A549 (cell line): ENCODE data around the gene TMEM44. TPM values are rescaled to one million over a fixed set of nuclear protein-coding genes. Genes with fewer than 3 reads are reported as not detected.
A peak's percentile ranks its signal among the peaks of the same experiment; 100 is the strongest.

Source experiments
- ATAC-seq, 2 experiments: fragments of 200-7000 bp in 1 of 2; fragments of >200 bp in 1 of 2; cut with Nextera tagmentation in 1 of 2; cut with Tn5 transposase in 1 of 2; 3 replicates each; pipeline versions ENCODE4 v1.8.0 to v1.9.1; 2018 to 2020; ENCODE audit warnings: mild to moderate bottlenecking in 1 of 2, moderate library complexity in 1 of 2
- CTCF ChIA-PET: fragments of 300-600 bp; sonication (Branson Sonifier 250); formaldehyde crosslinking; extraction: SDS; loops from one replicate; lab custom pipeline; 2021; ENCODE audit warnings: antibody characterized with exemption, inconsistent platforms; lab: Yijun Ruan, JAX
- POLR2A ChIA-PET: fragments of 350-600 bp; formaldehyde crosslinking; extraction: SDS; loops from one replicate; lab custom pipeline; 2021; ENCODE audit warnings: antibody characterized with exemption, inconsistent platforms; lab: Yijun Ruan, JAX
- DNase-seq, 2 experiments: peaks; one replicate each; pipeline versions ENCODE4 v3.0.0 to v3.0.0-alpha.2; 2011 to 2016; ENCODE audit warnings: low read depth in 1 of 2, low spot score in 1 of 2
- FAIRE-seq: peaks from 2 replicates; lab custom pipeline; 2011; peaks lifted over from hg19 to GRCh38; lab: Jason Lieb, UNC
- H3K27ac ChIP-seq, 2 experiments: fragments of >200 bp; sonication (Bioruptor Twin); formaldehyde crosslinking; 3 replicates each; pipeline ENCODE4 v1.5.1; 2016 to 2017
- H3K4me1 ChIP-seq: fragments of >200 bp; sonication (Bioruptor Twin); formaldehyde crosslinking; 3 replicates; pipeline ENCODE4 v1.6.1; 2016
- H3K4me2 ChIP-seq: fragments of >200 bp; sonication (Bioruptor Twin); formaldehyde crosslinking; 3 replicates; pipeline ENCODE4 v1.6.1; 2016
- H3K4me3 ChIP-seq: fragments of >200 bp; sonication (Bioruptor Twin); formaldehyde crosslinking; 3 replicates; pipeline ENCODE4 v1.5.1; 2016
- H3K9me3 ChIP-seq: fragments of >200 bp; sonication (Bioruptor Twin); formaldehyde crosslinking; 3 replicates; pipeline ENCODE4 v1.6.1; 2016
- ATOH8 ChIP-seq: fragments of 250-450 bp; sonication (Bioruptor Pico); IDR thresholded peaks from 2 replicates; pipeline ENCODE4 v1.5.0; 2020; ENCODE audit warnings: low read depth, mild to moderate bottlenecking, moderate library complexity
- BCL3 ChIP-seq: fragments of >200 bp; sonication (Bioruptor Twin); formaldehyde crosslinking; IDR thresholded peaks from 3 replicates; pipeline ENCODE4 v1.6.1; 2016
- BHLHE40 ChIP-seq: IDR thresholded peaks from 2 replicates; pipeline ENCODE4 v1.6.1; 2012; ENCODE audit warnings: low read depth, low read length, inconsistent platforms
- FOSL2 ChIP-seq, 2 experiments: fragments of 450-650 bp in 1 of 2; fragments of >200 bp in 1 of 2; sonication (Bioruptor Twin) in 1 of 2; formaldehyde crosslinking; IDR thresholded peaks; 2 replicates each; pipeline versions ENCODE4 v1.5.0 to v1.6.1; 2016 to 2020; ENCODE audit warnings: mild to moderate bottlenecking in 1 of 2, moderate library complexity in 1 of 2
- HES2 ChIP-seq: fragments of >200 bp; sonication (Bioruptor Twin); formaldehyde crosslinking; IDR thresholded peaks from 2 replicates; pipeline ENCODE4 v1.6.1; 2016
- HEYL ChIP-seq: fragments of 250-450 bp; sonication (Bioruptor Pico); IDR thresholded peaks from 2 replicates; pipeline ENCODE4 v1.8.0; 2021; ENCODE audit warnings: mild to moderate bottlenecking, moderate library complexity
- HMGXB4 ChIP-seq: fragments of 250-450 bp; sonication (Bioruptor Pico); IDR thresholded peaks from 2 replicates; pipeline ENCODE4 v1.5.0; 2021; ENCODE audit warnings: mild to moderate bottlenecking, moderate library complexity, borderline replicate concordance
- HOXB5 ChIP-seq: fragments of 250-450 bp; sonication (Bioruptor Pico); IDR thresholded peaks from 2 replicates; pipeline ENCODE4 v1.5.0; 2020; ENCODE audit warnings: mild to moderate bottlenecking, moderate library complexity
- KDM5A ChIP-seq: fragments of 200-600 bp; sonication (generic); IDR thresholded peaks from 2 replicates; pipeline ENCODE4 v1.6.1; 2016; ENCODE audit warnings: antibody characterized with exemption, mild to moderate bottlenecking
- NR3C1 ChIP-seq: fragments of >200 bp; sonication (Bioruptor Twin); formaldehyde crosslinking; IDR thresholded peaks from 3 replicates; pipeline ENCODE4 v1.6.1; 2017
- PBX3 ChIP-seq: IDR thresholded peaks from 2 replicates; pipeline ENCODE4 v1.6.1; 2012
- RFX5 ChIP-seq: fragments of 450-650 bp; IDR thresholded peaks from 2 replicates; pipeline ENCODE4 v1.7.1; 2014; ENCODE audit warnings: antibody characterized with exemption, mild to moderate bottlenecking, moderate library complexity
- USF2 ChIP-seq: fragments of 450-650 bp; IDR thresholded peaks from 2 replicates; pipeline ENCODE4 v1.6.1; 2014; ENCODE audit warnings: antibody characterized with exemption
- ZSCAN20 ChIP-seq: fragments of 250-450 bp; sonication (Bioruptor Pico); IDR thresholded peaks from 2 replicates; pipeline ENCODE4 v1.8.0; 2022; ENCODE audit warnings: mild to moderate bottlenecking, moderate library complexity
- WGBS: methylation state at CpG from one replicate; pipeline ENCODE4 v1.1.6; 2017; ENCODE audit errors: missing lambda C conversion rate; 5-methylcytosine and 5-hydroxymethylcytosine counted together
- polyA plus RNA-seq, 4 experiments: library from polyadenylated mRNA; depleted of rRNA in 3 of 4; stranded (reverse); fragments of >200 nt; fragmentation: RNase III in 1 of 4; extraction: RNeasy Plus Mini Kit Qiagen cat#74134 plus additional on column Dnase treatment in 1 of 4; gene quantifications; 2 replicates in 3 of 4; 3 replicates in 1 of 4; pipeline ENCODE4 v1.2.3, GENCODE V29; 2011 to 2017

TMEM44 gene
- polyA plus RNA-seq, 2 of the 4 experiments (the other 2 are of a cell fraction) = 16.0 to 17.0 TPM

- TF ChIP-seq USF2 (no peak), BCL3 (no peak), PBX3 (no peak), HES2 (no peak)
Measured at GRCh38 chr3:194640829-194641228, 7.6 kb upstream of the TMEM44 start (continued).

- Histone ChIP-seq H3K27ac (no peak overlapping the region), H3K9me3 (no peaks in the 10 kb centered on the region), H3K4me2 (no peak overlapping the region), H3K4me1 (no peaks in the 10 kb centered on the region)
- ATAC-seq (0 out of 6 replicates have a peak, but pooled peaks of 1 of the 2 experiments have one; percentile 11), FAIRE-seq (no peak)
- CTCF ChIA-PET = interaction anchor here (0.7 to 1.5 kb wide), 2 partner anchors 25 to 153 kb away, joined by 3 read pairs; no protein-coding TSS in a partner anchor
- 91% methylated on average over 10 of the region's 10 CpGs for WGBS
- no peak for TF ChIP-seq ATOH8 (CRISPR knock-in tag)
- TF ChIP-seq RFX5 = no peak
- TF ChIP-seq HEYL (CRISPR knock-in tag) = no peak
- no peak for TF ChIP-seq FOSL2 (IDR thresholded peaks at IDR 0.05)
- TF ChIP-seq FOSL2 (CRISPR knock-in tag; IDR thresholded peaks at IDR 0.05) = no peak
- TF ChIP-seq HES2 = no peak
- TF ChIP-seq HOXB5 (CRISPR knock-in tag) = no peak
- TF ChIP-seq HMGXB4 (CRISPR knock-in tag) = no peak
- TF ChIP-seq ZSCAN20 (CRISPR knock-in tag) = no peak
- TF ChIP-seq BHLHE40 = no peak
- TF ChIP-seq USF2 = no peak
- TF ChIP-seq NR3C1 = no peak
- TF ChIP-seq KDM5A = no peak
- TF ChIP-seq, all 56 proteins: peak for 0
- POLR2A ChIA-PET = no interaction called here
- no peak for DNase-seq
- H3K4me3 ChIP-seq = no peak overlapping the region
Measured at GRCh38 chr3:194638991-194639605, 5.9 kb upstream of the TMEM44 start.
